Thyroid gland (tissue), 4 donors: Measurements from ENCODE around the gene CFAP20DC.

Experiments
- POLR2A ChIP-seq, 2 donors: fragments of 450-650 bp; IDR thresholded peaks; one replicate each; pipeline ENCODE4 v1.6.1; 2017; ENCODE audit warnings: antibody characterized with exemption in 2 of 2, mild to moderate bottlenecking in 2 of 2, moderate library complexity in 1 of 2
- TF ChIP-seq, protein P1 (sequence below), 6 experiments: fragments of 200-600 bp in 3 of 6; fragments of 450-650 bp in 3 of 6; sonication (generic) in 3 of 6; IDR thresholded peaks; one replicate each; pipeline ENCODE4 v1.5.1; 2016 to 2019; ENCODE audit warnings: antibody characterized with exemption in 6 of 6, mild to moderate bottlenecking in 2 of 6, inconsistent platforms in 1 of 6, moderate library complexity in 1 of 6

DNA sequence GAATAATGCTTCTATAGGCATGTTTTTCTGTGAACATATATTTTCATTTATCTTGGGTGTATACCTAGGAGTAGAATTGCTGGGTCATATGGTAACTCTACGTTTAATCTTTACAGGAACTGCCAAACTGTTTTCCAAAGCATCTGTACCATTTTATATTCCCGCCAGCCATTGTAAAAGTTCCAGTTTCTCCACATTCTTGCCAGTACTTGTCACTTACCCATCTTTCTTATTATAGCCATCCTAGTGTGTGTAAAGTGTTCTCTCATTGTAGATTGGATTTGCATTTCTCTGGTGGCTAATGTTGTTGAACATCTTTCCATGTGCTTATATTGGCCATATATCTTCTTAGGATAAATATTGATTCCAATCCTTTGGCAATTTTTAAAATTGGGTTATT is 31.2 kb upstream of the CFAP20DC start:
- TF ChIP-seq, protein P1, sequence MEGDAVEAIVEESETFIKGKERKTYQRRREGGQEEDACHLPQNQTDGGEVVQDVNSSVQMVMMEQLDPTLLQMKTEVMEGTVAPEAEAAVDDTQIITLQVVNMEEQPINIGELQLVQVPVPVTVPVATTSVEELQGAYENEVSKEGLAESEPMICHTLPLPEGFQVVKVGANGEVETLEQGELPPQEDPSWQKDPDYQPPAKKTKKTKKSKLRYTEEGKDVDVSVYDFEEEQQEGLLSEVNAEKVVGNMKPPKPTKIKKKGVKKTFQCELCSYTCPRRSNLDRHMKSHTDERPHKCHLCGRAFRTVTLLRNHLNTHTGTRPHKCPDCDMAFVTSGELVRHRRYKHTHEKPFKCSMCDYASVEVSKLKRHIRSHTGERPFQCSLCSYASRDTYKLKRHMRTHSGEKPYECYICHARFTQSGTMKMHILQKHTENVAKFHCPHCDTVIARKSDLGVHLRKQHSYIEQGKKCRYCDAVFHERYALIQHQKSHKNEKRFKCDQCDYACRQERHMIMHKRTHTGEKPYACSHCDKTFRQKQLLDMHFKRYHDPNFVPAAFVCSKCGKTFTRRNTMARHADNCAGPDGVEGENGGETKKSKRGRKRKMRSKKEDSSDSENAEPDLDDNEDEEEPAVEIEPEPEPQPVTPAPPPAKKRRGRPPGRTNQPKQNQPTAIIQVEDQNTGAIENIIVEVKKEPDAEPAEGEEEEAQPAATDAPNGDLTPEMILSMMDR (IDR thresholded peaks at IDR 0.05): no peak
- TF ChIP-seq POLR2A (IDR thresholded peaks at IDR 0.05): no peak
